8988T (cell line): Measurements from ENCODE around the gene GRP.

Source experiments
- DNase-seq: peaks from one replicate; pipeline ENCODE4 v3.0.0; 2011

Gene GRP

GRCh38 chr18:59268721-59269562, 49.0 kb downstream of the GRP start:
- DNase-seq = peak; percentile 73

GRCh38 chr18:59269563-59270119, 49.7 kb downstream of the GRP start:
- DNase-seq = no peak

GRCh38 chr18:59270689-59271257, 50.8 kb downstream of the GRP start:
- DNase-seq = no peak

- DNase-seq = no peak
These were observed 51.8 kb downstream of the GRP start for GRCh38 chr18:59271606-59272220.

GRCh38 chr18:59272221-59272888, 52.4 kb downstream of the GRP start:
- no peak for DNase-seq

- DNase-seq = no peak
These were observed 53.2 kb downstream of the GRP start, which contains the start of gene RAX for GRCh38 chr18:59272891-59273758. TSS of gene RAX (minus strand) at chr18:59273454. CDS start at chr18:59273206, 248 bp downstream.

GRCh38 chr18:59273759-59274532, 54.0 kb downstream of the GRP start:
- DNase-seq = no peak

GRCh38 chr18:59274533-59274928, 54.6 kb downstream of the GRP start:
- no peak for DNase-seq

- no peak for DNase-seq
These were observed 55.5 kb downstream of the GRP start for GRCh38 chr18:59275406-59275949.

GRCh38 chr18:59276047-59276446, 56.1 kb downstream of the GRP start:
- no peak for DNase-seq

- no peak for DNase-seq
These were observed 58.8 kb downstream of the GRP start for GRCh38 chr18:59278793-59279192.

- DNase-seq = no peak
These were observed 59.2 kb downstream of the GRP start for GRCh38 chr18:59279193-59279592.

- no peak for DNase-seq
These were observed 59.8 kb downstream of the GRP start for GRCh38 chr18:59279722-59280121.
